Glutamatergic neuron (in vitro differentiated cells): ENCODE measurements around the gene FGR. TPM values are rescaled to one million over a fixed set of nuclear protein-coding genes. Genes with fewer than 3 reads are reported as not detected.
A peak's percentile ranks its signal among the peaks of the same experiment; 100 is the strongest.

Experiments
- DNase-seq: peaks from one replicate; pipeline ENCODE4 v3.0.0; 2022
- H3K27ac Mint-ChIP-seq: one replicate; pipeline ENCODE4 v1.8.0; 2020; ENCODE audit warnings: mild to moderate bottlenecking, mixed read lengths, inconsistent platforms; ENCODE audit not compliant: unreplicated experiment
- H3K27me3 Mint-ChIP-seq: one replicate; pipeline ENCODE4 v1.8.0; 2020; ENCODE audit warnings: mild to moderate bottlenecking, moderate library complexity, mixed read lengths, inconsistent platforms; ENCODE audit not compliant: unreplicated experiment
- H3K36me3 Mint-ChIP-seq: one replicate; pipeline ENCODE4 v1.8.0; 2020; ENCODE audit warnings: mild to moderate bottlenecking, mixed read lengths, inconsistent platforms; ENCODE audit not compliant: unreplicated experiment
- H3K4me1 Mint-ChIP-seq: one replicate; pipeline ENCODE4 v1.8.0; 2020; ENCODE audit warnings: mild to moderate bottlenecking, low read depth, mixed read lengths, inconsistent platforms; ENCODE audit not compliant: unreplicated experiment
- H3K4me3 Mint-ChIP-seq: one replicate; pipeline ENCODE4 v1.8.0; 2020; ENCODE audit warnings: mild to moderate bottlenecking, mixed read lengths, inconsistent platforms; ENCODE audit not compliant: unreplicated experiment
- H3K9me3 Mint-ChIP-seq: one replicate; pipeline ENCODE4 v1.8.0; 2020; ENCODE audit warnings: mild to moderate bottlenecking, moderate library complexity, mixed read lengths, inconsistent platforms; ENCODE audit not compliant: unreplicated experiment
- CTCF ChIP-seq: fragments of 200-600 bp; sonication (generic); IDR thresholded peaks from one replicate; pipeline ENCODE4 v1.5.0; 2021; ENCODE audit not compliant: partially characterized antibody, unreplicated experiment
- total RNA-seq: library from RNA; stranded (reverse); fragmentation: NEBNext Ultra II Directional; extraction: Animal tissue kit (Norgen Biotek cat#: 25700); gene quantifications from one replicate; pipeline ENCODE4 v1.2.1, GENCODE V29; 2021; ENCODE audit not compliant: unreplicated experiment

FGR gene
- total RNA-seq, 1 donor from 2014 or later, result not detected

- TF ChIP-seq CTCF, result no peak
- Mint-ChIP-seq H3K27me3 (peaks cover 18% of the 10 kb centered on the region), H3K4me3 (peak overlapping the region; percentile 88), H3K9me3 (peaks cover 6% of the 10 kb centered on the region), H3K36me3 (no peaks in the 10 kb centered on the region), H3K4me1 (peaks cover 61% of the 10 kb centered on the region), H3K27ac (peak overlapping the region; percentile 70)
- no peak for DNase-seq
Measured at GRCh38 chr1:27574001-27574781, 60.8 kb downstream of the FGR start.

GRCh38 chr1:27572679-27573426 is 62.1 kb downstream of the FGR start:
- Mint-ChIP-seq H3K27ac (peak overlapping the region; percentile 81), H3K9me3 (peaks cover 8% of the 10 kb centered on the region), H3K4me1 (peaks cover 65% of the 10 kb centered on the region), H3K4me3 (peak overlapping the region; percentile 88), H3K36me3 (no peaks in the 10 kb centered on the region), H3K27me3 (peaks cover 20% of the 10 kb centered on the region)
- DNase-seq, result peak; percentile 67
- no peak for TF ChIP-seq CTCF

- TF ChIP-seq CTCF, result no peak
- Mint-ChIP-seq H3K9me3 (peaks cover 9% of the 10 kb centered on the region), H3K27me3 (peaks cover 25% of the 10 kb centered on the region), H3K27ac (peak overlapping the region; percentile 81), H3K36me3 (no peaks in the 10 kb centered on the region), H3K4me1 (peaks cover 66% of the 10 kb centered on the region), H3K4me3 (peak overlapping the region; percentile 88)
- peak; percentile 32 for DNase-seq
Measured at GRCh38 chr1:27572019-27572678, 62.8 kb downstream of the FGR start.

GRCh38 chr1:27571439-27572018 is 63.5 kb downstream of the FGR start:
- H3K27me3 Mint-ChIP-seq, result peaks cover 25% of the 10 kb centered on the region
- H3K27ac Mint-ChIP-seq, result peak overlapping the region; percentile 81
- no peaks in the 10 kb centered on the region for H3K36me3 Mint-ChIP-seq
- no peak for DNase-seq
- peak overlapping the region; percentile 88 for H3K4me3 Mint-ChIP-seq
- H3K4me1 Mint-ChIP-seq, result peaks cover 66% of the 10 kb centered on the region
- no peak for TF ChIP-seq CTCF
- peaks cover 9% of the 10 kb centered on the region for H3K9me3 Mint-ChIP-seq
